HG03135 (cell line): ENCODE data around the gene POU2F3.
"Not testable (repeated sequence)": the region's sequence is repeated elsewhere in the genome, so short reads cannot be mapped to it uniquely, and the experiment has no call there.

Experiments
- ATAC-seq: cut with Tn5 transposase; IDR thresholded peaks from one replicate; pipeline ENCODE4 v1.9.1; 2021; ENCODE audit warnings: mild to moderate bottlenecking, moderate library complexity; ENCODE audit not compliant: unreplicated experiment

POU2F3 gene

DNA sequence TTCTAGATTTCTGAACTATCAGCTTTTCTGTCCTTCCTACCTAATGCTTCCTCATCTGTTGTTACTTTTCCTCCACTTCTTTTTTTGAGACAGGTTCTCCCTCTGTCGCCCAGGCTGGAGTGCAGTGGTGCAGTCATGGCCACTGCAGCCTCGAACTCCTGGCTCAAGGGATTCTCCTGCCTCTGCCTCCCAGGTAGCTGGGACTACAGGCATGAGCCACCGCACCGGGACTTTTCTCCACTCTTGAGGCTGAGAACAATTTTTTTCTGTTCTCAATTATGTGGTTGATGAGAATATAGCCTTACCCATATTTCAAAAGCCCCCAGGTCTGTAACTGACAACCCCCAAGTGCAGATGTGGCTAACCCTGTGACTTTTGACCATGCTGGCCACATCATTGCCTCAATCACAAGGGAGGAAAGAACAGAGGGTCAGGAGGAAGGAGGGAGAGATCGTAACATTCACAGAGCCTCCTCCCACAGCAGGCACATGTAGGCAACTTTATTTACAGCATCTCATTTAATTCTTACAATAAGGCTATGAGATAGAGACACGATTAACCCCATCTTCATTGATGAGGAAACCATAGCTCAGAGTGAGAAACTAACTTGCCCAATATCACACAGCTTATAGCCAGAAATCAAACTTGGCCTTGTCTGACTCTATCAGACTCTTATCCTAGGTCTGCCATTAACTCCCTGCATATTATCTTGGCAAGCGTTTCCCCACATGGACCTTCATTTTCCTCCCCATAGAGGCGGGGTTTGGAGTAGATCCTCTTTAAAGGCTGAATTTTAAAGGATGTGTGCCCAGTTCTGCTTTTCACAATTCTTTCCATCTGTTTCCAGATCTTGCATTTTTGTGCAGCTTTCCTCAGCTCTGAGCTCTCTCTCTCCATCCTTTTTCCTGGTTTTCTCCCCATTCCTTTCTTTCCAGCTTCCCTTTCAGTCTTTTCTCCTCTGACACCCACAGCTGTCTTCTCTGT lies 9.6 kb downstream of the POU2F3 start:
- no peak for ATAC-seq

DNA sequence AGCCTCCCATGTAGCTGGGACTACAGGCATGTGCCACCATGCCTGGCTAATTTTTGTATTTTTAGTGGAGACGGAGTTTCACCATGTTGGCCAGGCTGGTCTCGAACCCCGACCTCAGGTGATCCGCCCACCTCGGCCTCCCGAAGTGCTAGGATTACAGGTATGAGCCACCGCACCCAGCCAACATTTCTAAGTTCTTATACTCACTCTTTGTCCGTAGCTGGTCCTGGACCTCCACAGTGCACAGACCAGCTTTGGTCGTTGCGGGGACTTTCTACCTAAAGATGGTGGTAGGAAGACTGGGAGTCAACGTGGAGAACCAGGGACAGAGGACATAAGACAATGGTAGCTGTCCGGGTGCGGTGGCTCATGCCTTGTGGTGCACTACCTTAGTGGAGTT lies 13.4 kb downstream of the POU2F3 start:
- not testable (repeated sequence) for ATAC-seq

DNA sequence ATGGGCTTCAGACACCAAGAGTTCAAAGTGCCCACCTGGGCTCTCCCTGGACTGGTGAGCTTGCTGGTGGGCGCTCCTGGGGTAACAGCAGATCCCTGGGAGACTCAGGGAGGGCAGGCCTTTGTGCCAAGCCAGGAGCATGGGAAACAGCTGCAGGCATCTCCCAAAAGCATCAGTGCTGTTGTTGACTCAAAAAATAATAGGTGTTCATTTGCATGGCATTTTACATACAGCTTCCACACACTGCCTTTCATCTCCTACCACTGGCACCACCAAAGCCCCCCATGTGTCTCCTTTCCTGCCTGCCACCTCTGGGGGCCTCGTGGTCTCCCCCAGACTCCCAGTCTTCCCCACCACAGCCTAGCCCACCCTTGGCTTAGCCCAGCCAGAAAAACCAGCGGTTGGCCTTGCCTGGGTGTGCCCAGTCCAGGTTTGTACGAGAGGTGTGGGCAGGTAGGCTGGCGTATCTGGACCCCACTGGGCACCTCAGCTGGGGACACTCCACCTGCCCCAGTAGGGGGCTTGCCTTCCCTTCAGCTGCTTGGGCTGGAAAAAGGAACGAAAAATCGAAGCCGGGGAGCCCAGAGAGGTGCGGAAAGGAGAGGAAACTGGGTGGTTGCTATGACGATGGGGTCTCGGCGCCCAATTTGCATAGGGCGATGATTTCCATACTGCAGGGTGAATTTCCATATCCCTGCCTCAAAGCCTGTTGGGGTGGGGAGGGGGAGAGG lies 15.0 kb downstream of the POU2F3 start:
- ATAC-seq: no peak

DNA sequence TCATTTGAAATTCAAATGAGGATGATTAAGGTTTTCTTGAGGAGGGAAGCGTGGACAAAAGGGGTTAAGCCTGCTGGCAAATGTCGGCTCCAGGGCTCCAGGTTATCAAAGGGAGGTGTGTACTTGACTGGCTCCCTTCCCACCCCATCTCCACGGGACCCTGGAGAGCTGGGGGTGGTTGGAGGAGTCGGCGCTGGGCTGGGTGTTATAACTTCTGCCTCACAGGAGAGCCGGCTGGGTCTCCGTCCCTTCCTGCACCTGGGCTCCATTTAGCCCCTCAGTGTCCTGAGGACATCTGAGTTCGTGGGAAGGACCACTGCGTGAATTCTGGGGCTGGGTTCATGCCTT lies 15.6 kb downstream of the POU2F3 start:
- no peak for ATAC-seq

DNA sequence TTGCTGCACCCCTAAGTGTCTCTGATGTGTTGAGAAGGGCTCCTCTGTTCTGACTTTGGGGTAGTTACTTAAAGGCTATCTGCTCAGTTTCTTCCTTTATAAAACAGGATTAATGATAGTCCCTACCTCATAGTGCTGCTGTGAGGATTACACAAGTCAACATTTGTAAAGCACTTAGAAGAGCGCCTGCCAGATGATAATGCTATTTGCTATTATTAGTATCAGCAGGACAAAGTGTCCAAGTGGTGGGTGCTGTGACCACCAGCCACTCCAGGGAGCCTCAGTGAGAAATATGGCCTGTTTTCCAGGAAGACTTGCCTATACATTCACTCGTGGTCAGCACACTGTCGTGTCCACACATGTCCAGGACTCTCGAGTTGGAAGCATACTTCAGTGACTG lies 16.2 kb downstream of the POU2F3 start:
- ATAC-seq: no peak

DNA sequence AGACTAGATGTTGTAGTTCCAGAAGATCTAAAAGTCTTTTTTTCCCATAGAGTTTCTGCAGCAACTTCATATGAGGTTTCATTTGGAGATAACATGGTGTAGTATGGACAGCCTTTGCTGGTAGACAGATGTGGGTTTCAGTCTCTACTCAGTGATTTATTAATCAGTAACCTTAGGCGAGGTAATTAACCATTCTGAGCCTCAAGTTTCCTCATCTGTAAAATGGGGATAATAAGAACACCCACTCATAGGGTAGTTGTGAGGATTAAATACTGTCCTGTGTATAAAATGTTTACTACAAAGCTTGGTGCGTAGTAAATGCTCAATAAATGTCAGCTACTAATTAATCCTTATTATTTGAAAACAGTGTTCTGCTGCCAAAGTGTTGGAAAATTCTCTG lies 16.8 kb downstream of the POU2F3 start:
- ATAC-seq: no peak

DNA sequence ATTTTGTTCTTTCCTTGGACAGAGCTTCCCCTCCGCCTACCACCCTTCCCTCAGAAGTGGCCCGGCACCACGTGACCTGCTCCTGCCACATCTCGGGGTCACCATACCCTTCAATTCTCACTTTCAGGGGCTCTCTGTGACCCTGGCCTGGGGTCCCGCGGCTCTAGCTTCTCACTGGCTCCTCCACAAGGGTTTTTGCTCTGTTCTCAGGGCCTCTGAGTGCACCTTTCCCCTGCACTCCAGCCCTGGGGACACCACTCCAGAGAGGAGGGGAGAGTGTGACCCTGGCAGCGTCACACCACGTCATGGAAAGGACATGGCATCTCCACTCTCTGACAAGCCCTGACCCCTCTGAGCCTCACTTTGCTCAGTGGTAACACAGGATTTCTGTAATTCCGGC lies 17.4 kb downstream of the POU2F3 start:
- ATAC-seq: no peak

DNA sequence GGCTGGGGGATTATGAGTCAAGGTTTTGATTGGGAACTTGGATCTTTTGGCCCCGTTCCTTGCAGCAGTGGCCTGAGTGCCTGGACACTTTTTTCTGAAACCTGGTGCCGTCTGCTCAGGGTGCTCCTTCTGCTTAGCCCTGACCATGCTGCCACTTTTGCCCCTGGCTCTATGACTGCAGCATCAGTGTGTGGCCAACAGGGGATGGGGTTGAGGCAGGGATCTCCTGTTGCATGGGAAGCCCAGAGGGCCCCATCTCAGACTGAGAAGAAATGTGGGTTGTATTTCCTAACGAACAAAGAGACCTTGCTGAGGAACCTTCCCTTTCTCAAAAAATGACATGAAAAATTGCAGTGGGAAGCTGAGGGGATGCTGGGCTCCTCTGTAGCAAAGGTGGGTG lies 18.7 kb downstream of the POU2F3 start:
- ATAC-seq: no peak

DNA sequence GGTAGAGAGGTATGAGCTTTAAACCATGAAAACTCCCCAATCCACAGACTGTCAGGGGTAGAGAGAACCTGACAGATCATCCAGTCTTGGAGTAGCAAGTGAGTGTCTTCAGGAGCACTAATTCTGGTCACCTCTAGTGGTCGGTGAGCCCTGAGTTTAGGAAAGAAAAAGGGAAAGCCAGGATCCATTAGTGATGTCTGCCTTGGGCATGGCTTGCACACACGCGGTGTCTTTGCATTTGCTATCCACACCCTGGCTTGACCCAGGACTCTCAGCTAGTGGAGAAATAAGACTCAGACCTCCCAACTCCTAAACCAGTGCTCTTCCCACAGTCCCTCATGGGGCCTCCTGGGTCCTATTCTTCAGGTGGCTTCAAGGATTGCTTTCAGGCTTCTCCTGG lies 19.3 kb downstream of the POU2F3 start:
- ATAC-seq: no peak

DNA sequence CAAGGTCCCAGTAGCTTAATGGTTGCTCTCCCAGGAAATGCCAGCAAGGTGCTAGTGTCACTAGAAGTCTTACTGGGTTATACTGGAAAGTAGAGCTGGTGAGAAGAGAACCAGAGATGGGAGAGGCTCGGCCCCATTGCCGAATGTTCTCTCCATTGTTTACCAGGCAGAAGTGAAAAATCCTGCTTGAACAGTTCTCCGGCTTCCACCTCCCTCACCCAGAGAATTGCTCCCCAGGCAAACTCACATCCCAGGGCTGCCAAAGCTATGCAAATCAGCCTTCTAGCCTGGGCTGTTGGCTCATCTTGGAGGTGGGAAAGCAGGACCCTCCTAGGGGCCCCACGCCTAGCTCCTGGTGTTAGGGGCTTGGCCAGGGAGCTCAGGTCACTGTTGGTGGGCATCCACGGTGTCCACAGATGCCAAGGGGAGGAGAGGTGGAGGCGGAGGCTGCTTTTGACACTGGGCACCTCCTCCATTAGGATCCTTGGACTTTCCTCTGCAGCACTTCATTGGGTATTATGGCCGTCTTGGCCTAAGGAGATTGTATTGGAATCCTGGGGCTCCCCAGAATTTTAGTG lies 20.1 kb downstream of the POU2F3 start:
- no peak for ATAC-seq

DNA sequence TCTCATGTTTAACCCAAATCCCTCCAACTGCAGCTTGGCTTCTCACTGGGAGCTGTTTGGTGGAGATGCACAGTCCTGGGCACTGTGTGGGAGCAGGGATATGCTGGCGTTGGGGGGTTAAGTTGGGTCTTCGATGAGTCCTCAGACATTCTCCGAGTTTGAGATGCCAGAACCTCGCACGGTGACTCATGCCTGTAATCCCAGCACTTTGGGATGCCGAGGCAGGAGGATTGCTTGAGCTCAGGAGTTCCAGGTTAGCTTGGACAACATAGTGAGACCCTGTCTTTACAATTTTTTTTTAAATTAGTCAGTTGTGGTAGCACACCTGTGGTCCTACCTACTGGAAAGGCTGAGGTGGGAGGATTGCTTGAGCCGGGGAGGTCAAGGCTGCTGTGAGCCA lies 20.7 kb downstream of the POU2F3 start:
- ATAC-seq: no peak

DNA sequence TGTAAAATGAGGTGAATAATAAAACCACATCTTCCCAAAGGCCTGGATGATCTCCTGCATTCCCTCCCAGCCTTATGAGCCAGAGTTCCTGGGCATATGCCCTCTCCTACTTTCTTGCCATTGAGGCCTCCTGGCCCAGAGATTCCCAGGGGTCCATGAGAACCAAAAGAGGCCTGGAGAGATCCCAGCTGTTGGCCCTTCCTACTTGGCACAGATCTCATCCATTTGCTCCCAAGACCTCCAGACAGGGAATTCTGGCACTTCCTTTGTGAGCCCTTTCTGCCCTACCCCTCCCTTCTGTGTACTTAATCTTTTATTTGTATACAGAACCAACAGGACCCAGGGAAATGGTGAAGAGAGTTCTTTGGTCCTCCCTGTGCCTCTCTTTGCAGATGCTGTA lies 21.4 kb downstream of the POU2F3 start:
- ATAC-seq: no peak

DNA sequence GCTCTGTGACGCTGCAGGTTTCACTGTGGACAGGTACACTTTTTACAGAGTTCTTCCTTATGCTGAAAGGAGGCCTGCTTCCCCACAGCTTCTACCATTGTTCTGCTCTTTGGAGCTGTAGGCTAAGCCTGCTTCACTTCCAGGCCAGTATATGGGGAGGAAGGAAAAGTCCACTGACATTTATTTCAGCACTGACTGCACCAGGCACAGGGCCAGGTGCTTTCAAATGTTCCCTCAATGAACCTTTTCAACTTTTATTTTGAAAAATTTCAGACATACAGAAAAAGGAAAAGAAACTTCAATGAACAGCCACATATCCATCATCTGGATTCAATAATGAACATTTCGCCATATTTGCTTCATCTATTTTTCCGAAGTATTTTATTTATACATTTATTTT lies 22.0 kb downstream of the POU2F3 start:
- ATAC-seq: no peak

DNA sequence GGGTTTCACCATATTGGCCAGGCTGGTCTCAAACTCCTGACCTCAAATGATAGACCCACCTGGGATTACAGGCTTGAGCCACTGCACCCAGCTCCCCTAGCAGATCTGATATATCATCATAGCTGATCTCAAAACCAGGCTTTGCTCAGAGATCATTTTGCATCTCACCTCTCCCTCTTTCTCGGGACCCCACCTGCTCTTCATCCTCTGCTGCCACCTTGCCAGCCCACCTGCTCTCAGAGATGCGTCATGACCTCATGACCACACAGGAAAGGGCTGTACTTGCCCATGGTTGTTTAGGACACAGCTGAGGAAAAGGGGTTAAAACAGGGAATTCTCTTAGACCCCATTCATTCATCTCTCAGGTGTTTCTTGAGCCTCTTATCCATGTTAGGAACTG lies 27.4 kb downstream of the POU2F3 start:
- no peak for ATAC-seq

DNA sequence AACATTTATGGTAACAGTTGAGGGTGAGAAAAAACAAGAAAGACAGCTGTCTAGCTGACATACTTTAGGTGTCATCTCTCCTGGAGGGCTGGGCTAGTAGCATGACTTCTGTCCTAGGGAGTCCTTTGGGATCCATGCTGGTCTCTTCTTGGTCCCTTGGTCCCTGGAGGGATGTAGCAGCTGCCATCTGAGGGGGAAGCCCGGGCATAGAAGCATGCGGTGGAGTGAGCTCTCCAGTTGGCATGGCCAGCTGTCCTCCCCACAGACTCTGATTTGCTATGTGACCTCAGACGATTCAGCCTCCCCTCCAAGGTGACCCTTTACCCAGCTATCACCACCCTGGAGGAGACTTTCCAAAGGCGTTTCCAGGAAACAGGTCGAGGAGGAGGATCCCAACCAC lies 28.7 kb downstream of the POU2F3 start:
- ATAC-seq: no peak

DNA sequence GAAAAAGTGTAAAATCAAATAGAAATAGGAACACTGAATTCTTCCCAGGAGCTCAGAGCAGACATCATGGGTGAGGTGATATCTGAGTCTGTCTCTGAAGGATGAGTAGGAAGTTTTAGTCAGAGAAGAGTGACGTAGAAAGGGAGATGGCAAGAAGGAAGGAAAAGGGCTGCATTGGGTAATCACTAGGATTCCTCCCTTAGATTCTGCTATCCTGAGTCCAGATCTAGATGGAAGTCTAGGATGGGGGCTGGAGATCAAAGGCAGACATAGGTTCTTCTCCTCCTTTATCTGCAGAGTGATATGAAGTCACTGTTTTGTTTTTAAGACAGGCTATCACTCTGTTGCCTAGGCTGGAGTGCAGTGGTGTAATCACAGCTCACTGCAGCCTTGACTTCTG lies 30.4 kb downstream of the POU2F3 start:
- no peak for ATAC-seq

DNA sequence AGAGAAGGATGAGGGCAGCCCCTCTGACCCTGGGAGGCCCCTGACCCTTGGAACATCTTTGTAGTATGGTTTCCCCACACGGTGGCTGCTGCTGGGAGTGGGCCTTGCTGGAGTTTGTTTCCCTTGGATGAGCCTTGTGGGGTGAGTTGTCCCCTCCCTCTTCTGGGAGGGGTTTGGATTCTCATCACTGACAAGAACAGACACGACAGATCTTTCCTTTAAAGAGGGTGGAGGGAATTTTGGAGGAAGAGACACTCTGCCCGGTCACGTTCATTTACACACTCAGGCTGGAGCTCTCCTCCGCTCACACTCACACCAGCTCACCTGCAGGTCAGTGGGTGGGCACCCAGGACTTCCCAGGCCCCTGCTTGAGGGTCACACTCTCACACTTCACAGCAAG lies 31.7 kb downstream of the POU2F3 start:
- no peak for ATAC-seq

DNA sequence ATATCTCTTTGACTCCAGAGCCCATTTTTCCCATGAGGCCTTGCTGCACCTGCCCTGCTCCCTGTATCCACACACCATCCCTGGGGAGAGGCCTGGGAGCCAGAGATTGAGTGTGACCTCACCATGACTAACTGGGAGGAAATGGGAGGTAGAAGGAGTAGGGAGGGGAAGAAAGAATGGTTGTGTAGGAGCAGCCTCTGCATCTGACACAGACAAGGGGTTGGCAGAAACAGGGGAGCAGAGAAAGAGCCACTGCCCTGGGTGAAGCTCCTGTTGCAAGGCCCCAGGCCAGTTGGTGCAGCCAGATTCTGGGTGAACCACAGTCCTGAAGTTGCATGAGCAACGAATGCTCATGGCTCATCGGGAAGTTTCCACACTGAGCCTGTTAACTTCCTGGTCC lies 32.4 kb downstream of the POU2F3 start:
- no peak for ATAC-seq

DNA sequence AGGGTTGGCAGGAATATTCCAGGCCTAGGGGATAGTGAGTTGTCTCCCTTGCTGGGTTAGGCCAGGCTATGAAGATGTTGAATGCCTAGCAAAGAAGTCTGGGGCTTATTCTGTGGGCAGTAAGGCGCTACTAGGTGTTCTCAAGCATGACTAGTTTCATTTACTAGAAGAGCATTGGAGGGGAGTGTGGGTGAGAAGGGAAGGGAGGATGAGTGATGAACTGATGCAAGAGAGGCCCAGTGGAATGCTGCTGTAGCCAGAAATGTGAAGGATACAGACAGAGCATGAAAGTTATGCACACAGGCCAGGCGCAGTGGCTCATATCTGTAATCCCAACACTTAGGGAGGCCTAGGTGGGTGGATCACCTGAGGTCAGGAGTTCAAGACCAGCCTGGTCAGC lies 33.5 kb downstream of the POU2F3 start:
- no peak for ATAC-seq

DNA sequence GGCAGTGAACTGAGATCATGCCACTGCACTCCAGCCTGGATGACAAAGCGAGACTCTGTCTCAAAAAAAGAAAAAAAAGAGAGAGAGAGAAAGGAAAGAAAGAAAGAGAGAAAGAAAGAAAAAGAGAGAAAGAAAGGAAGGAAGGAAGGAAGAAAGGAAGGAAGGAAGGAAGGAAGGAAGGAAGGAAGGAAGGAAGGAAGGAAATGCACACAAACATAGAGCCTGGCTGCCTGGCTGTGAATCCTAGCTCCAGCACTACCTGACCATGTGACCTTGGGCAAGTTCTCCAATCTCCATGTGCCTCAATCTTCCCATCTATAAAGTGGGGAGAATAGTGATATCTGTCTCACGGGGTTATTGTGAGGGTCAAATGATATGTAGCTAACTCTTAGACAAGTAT lies 34.0 kb downstream of the POU2F3 start:
- ATAC-seq: not testable (repeated sequence)

DNA sequence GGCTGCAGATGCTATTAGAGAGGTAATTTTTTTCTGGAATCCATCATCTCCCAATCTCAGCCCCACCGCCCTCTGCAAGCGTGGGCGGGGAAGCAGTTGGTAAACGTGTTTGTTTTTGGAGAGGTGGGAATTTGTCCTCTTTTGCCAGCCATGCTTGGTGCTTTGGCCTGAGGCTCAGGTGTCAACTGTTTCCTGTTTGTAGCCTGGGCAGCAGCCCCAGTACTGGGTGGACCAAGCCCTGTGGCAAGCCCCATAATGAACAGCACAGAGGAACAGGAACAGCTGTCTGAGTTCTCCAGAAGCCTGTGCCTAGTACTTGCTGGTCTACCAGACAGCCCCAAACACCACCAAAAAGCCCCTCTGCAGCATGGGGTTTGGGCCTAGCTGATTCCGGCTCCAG lies 39.6 kb downstream of the POU2F3 start:
- no peak for ATAC-seq

DNA sequence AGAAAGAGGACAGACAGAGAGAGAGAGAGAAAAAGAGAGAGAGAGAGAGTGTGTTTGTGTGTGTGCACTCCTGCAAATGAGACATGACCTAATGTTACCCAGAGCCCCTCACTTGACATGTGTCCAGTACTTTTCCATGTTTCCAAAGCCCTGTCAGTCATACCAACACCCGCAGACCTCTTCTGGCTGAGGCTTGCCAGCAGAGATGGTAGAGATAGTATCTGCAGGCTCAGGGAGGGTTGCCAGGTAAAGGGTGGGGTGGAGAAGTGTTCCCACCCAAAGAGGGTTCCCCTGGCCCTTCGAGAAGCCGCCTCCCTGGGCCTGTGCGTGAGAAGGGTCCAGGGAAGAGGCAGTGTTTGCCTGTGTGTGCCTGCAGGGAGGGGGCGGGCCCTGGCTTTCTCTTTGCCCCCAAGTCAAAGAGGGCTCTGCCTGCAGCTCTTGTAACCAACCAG lies 40.7 kb downstream of the POU2F3 start:
- no peak for ATAC-seq
